A549 (cell line): ENCODE data around the gene CSGALNACT2. TPM values are rescaled to one million over a fixed set of nuclear protein-coding genes. Genes with fewer than 3 reads are reported as not detected.

Experiments
- ATAC-seq, 2 experiments: fragments of 200-7000 bp in 1 of 2; fragments of >200 bp in 1 of 2; cut with Nextera tagmentation in 1 of 2; cut with Tn5 transposase in 1 of 2; 3 replicates each; pipeline versions ENCODE4 v1.8.0 to v1.9.1; 2018 to 2020; ENCODE audit warnings: mild to moderate bottlenecking in 1 of 2, moderate library complexity in 1 of 2
- CTCF ChIA-PET: fragments of 300-600 bp; sonication (Branson Sonifier 250); formaldehyde crosslinking; extraction: SDS; loops from one replicate; lab custom pipeline; 2021; ENCODE audit warnings: antibody characterized with exemption, inconsistent platforms; lab: Yijun Ruan, JAX
- POLR2A ChIA-PET: fragments of 350-600 bp; formaldehyde crosslinking; extraction: SDS; loops from one replicate; lab custom pipeline; 2021; ENCODE audit warnings: antibody characterized with exemption, inconsistent platforms; lab: Yijun Ruan, JAX
- DNase-seq, 2 experiments: peaks; one replicate each; pipeline versions ENCODE4 v3.0.0 to v3.0.0-alpha.2; 2011 to 2016; ENCODE audit warnings: low read depth in 1 of 2, low spot score in 1 of 2
- FAIRE-seq: peaks from 2 replicates; lab custom pipeline; 2011; peaks lifted over from hg19 to GRCh38; lab: Jason Lieb, UNC
- H3K27ac ChIP-seq, 2 experiments: fragments of >200 bp; sonication (Bioruptor Twin); formaldehyde crosslinking; 3 replicates each; pipeline ENCODE4 v1.5.1; 2016 to 2017
- H3K4me1 ChIP-seq: fragments of >200 bp; sonication (Bioruptor Twin); formaldehyde crosslinking; 3 replicates; pipeline ENCODE4 v1.6.1; 2016
- H3K4me2 ChIP-seq: fragments of >200 bp; sonication (Bioruptor Twin); formaldehyde crosslinking; 3 replicates; pipeline ENCODE4 v1.6.1; 2016
- H3K4me3 ChIP-seq: fragments of >200 bp; sonication (Bioruptor Twin); formaldehyde crosslinking; 3 replicates; pipeline ENCODE4 v1.5.1; 2016
- H3K9me3 ChIP-seq: fragments of >200 bp; sonication (Bioruptor Twin); formaldehyde crosslinking; 3 replicates; pipeline ENCODE4 v1.6.1; 2016
- BCL3 ChIP-seq: fragments of >200 bp; sonication (Bioruptor Twin); formaldehyde crosslinking; IDR thresholded peaks from 3 replicates; pipeline ENCODE4 v1.6.1; 2016
- CTCF ChIP-seq: fragments of >200 bp; sonication (Bioruptor Twin); formaldehyde crosslinking; IDR thresholded peaks from 3 replicates; pipeline ENCODE4 v1.5.1; 2016
- EHMT2 ChIP-seq: fragments of 200-600 bp; sonication (generic); IDR thresholded peaks from 2 replicates; pipeline ENCODE4 v1.6.1; 2016; ENCODE audit warnings: antibody characterized with exemption, low read depth, mild to moderate bottlenecking, moderate library complexity
- EP300 ChIP-seq, 2 experiments: fragments of >200 bp; sonication (Bioruptor Twin); formaldehyde crosslinking; IDR thresholded peaks; 2 replicates in 1 of 2; 3 replicates in 1 of 2; pipeline ENCODE4 v1.6.1; 2016 to 2017
- FOXS1 ChIP-seq: fragments of 250-450 bp; sonication (Bioruptor Pico); IDR thresholded peaks from 2 replicates; pipeline ENCODE4 v1.5.0; 2020; ENCODE audit warnings: mild to moderate bottlenecking, moderate library complexity
- HDAC2 ChIP-seq: fragments of 200-600 bp; sonication (generic); IDR thresholded peaks from 2 replicates; pipeline ENCODE4 v1.6.1; 2016
- HEYL ChIP-seq: fragments of 250-450 bp; sonication (Bioruptor Pico); IDR thresholded peaks from 2 replicates; pipeline ENCODE4 v1.8.0; 2021; ENCODE audit warnings: mild to moderate bottlenecking, moderate library complexity
- KDM5A ChIP-seq: fragments of 200-600 bp; sonication (generic); IDR thresholded peaks from 2 replicates; pipeline ENCODE4 v1.6.1; 2016; ENCODE audit warnings: antibody characterized with exemption, mild to moderate bottlenecking
- MAX ChIP-seq: IDR thresholded peaks from 2 replicates; pipeline ENCODE4 v1.6.1; 2012
- NR3C1 ChIP-seq: fragments of >200 bp; sonication (Bioruptor Twin); formaldehyde crosslinking; IDR thresholded peaks from 3 replicates; pipeline ENCODE4 v1.6.1; 2017
- POLR2AphosphoS2 ChIP-seq: conservative IDR thresholded peaks from 2 replicates; pipeline ENCODE4 v1.6.1; 2012; ENCODE audit warnings: low read length, improper control_type of control experiment, inconsistent platforms
- RAD21 ChIP-seq, 2 experiments: fragments of >200 bp in 1 of 2; sonication (Bioruptor Twin) in 1 of 2; formaldehyde crosslinking in 1 of 2; IDR thresholded peaks in 1 of 2; conservative IDR thresholded peaks in 1 of 2; 2 replicates in 1 of 2; 3 replicates in 1 of 2; pipeline ENCODE4 v1.6.1; 2012 to 2018; ENCODE audit warnings: inconsistent platforms in 1 of 2
- RARB ChIP-seq: fragments of 250-450 bp; sonication (Bioruptor Pico); IDR thresholded peaks from 2 replicates; pipeline ENCODE4 v1.8.0; 2021; ENCODE audit warnings: mild to moderate bottlenecking, moderate library complexity
- TP53 ChIP-seq: fragments of 250-450 bp; sonication (Bioruptor Pico); IDR thresholded peaks from 2 replicates; pipeline ENCODE4 v1.5.0; 2021; ENCODE audit warnings: mild to moderate bottlenecking, moderate library complexity
- ZFP36 ChIP-seq: fragments of 450-650 bp; IDR thresholded peaks from 2 replicates; pipeline ENCODE4 v1.6.1; 2014; ENCODE audit warnings: borderline replicate concordance; ENCODE audit not compliant: partially characterized antibody
- WGBS: methylation state at CpG from one replicate; pipeline ENCODE4 v1.1.6; 2017; ENCODE audit errors: missing lambda C conversion rate; 5-methylcytosine and 5-hydroxymethylcytosine counted together
- polyA plus RNA-seq, 4 experiments: library from polyadenylated mRNA; depleted of rRNA in 3 of 4; stranded (reverse); fragments of >200 nt; fragmentation: RNase III in 1 of 4; extraction: RNeasy Plus Mini Kit Qiagen cat#74134 plus additional on column Dnase treatment in 1 of 4; gene quantifications; 2 replicates in 3 of 4; 3 replicates in 1 of 4; pipeline ENCODE4 v1.2.3, GENCODE V29; 2011 to 2017

CSGALNACT2 gene
- polyA plus RNA-seq, 2 of the 4 experiments (the other 2 are of a cell fraction): 11.2 to 29.9 TPM

GRCh38 chr10:43126759-43127424, 11.4 kb upstream of the CSGALNACT2 start:
- ChIA-PET CTCF (no interaction called here), POLR2A (no interaction called here)
- Histone ChIP-seq H3K4me3 (no peak overlapping the region), H3K9me3 (no peaks in the 10 kb centered on the region), H3K4me2 (no peak overlapping the region), H3K4me1 (no peaks in the 10 kb centered on the region), H3K27ac (no peak overlapping the region)
- FAIRE-seq (no peak), DNase-seq (no peak), ATAC-seq (no peak)
- TF ChIP-seq KDM5A (no peak), HEYL (CRISPR knock-in tag) (no peak), NR3C1 (no peak), RAD21 (conservative IDR thresholded peaks at IDR 0.05 in 1 of 2, IDR thresholded peaks at IDR 0.05 in 1 of 2) (no peak), CTCF (no peak), TP53 (CRISPR knock-in tag) (no peak), FOXS1 (CRISPR knock-in tag) (no peak), MAX (no peak), RARB (CRISPR knock-in tag) (no peak), ZFP36 (no peak), EP300 (IDR thresholded peaks at IDR 0.05) (no peak)
- WGBS: 64% methylated on average over 6 of the region's 7 CpGs

- POLR2A ChIA-PET: no interaction called here
- H3K4me2 ChIP-seq: no peak overlapping the region
These were observed 10.8 kb upstream of the CSGALNACT2 start for GRCh38 chr10:43127442-43127841.

More at GRCh38 chr10:43127442-43127841, 10.8 kb upstream of the CSGALNACT2 start:
- Histone ChIP-seq H3K4me1 (no peaks in the 10 kb centered on the region), H3K9me3 (no peaks in the 10 kb centered on the region), H3K4me3 (no peak overlapping the region), H3K27ac (no peak overlapping the region)
- TF ChIP-seq POLR2AphosphoS2 (no peak), EHMT2 (no peak), CTCF (no peak), BCL3 (no peak), HDAC2 (no peak)
- WGBS: 49% methylated on average over 9 of the region's 9 CpGs
- ATAC-seq (no peak), FAIRE-seq (no peak), DNase-seq (no peak)
- CTCF ChIA-PET: no interaction called here
